GM12878 (cell line): Measurements from ENCODE around the gene ATG10. TPM values are rescaled to one million over a fixed set of nuclear protein-coding genes. Genes with fewer than 3 reads are reported as not detected.
A peak's percentile ranks its signal among the peaks of the same experiment; 100 is the strongest.

ENCODE experiments used
- ATAC-seq: fragments of 200-7000 bp; cut with Tn5 transposase; 3 replicates; pipeline ENCODE4 v1.9.1; 2020; ENCODE audit warnings: mild to moderate bottlenecking, moderate library complexity
- BruUV-seq: library from RNA; stranded (reverse); fragments of 400-500 nt; replicated peaks from 2 replicates; lab custom pipeline; 2021; lab: Mats Ljungman, UMichigan
- CTCF ChIA-PET: fragments of 300-600 bp; sonication (Branson Sonifier 250); formaldehyde crosslinking; extraction: SDS; loops from one replicate; lab custom pipeline; 2021; ENCODE audit warnings: inconsistent platforms; lab: Yijun Ruan, JAX
- POLR2A ChIA-PET: fragments of 350-600 bp; formaldehyde crosslinking; extraction: SDS; loops from one replicate; lab custom pipeline; 2021; ENCODE audit warnings: inconsistent platforms; lab: Charles Lee
- RAD21 ChIA-PET: fragments of 300-600 bp; sonication (Branson Sonifier 250); formaldehyde crosslinking; loops from one replicate; lab custom pipeline; 2023; ENCODE audit warnings: antibody characterized with exemption; ENCODE audit not compliant: unreplicated experiment; lab: Charles Lee
- SMC1A ChIA-PET: fragments of 300-600 bp; sonication (Branson Sonifier 250); formaldehyde crosslinking; loops from one replicate; lab custom pipeline; 2023; ENCODE audit not compliant: unreplicated experiment, uncharacterized antibody; lab: Charles Lee
- DNase-seq: peaks from one replicate; pipeline ENCODE4 v3.0.0-alpha.2; 2011; ENCODE audit warnings: low read depth, low spot score
- FAIRE-seq: peaks from 3 replicates; lab custom pipeline; 2011; peaks lifted over from hg19 to GRCh38; lab: Jason Lieb, UNC
- H2AFZ ChIP-seq: 2 replicates; pipeline ENCODE4 v1.6.0; 2011; ENCODE audit warnings: low read depth, low read length, control low read depth; ENCODE audit not compliant: control insufficient read depth
- H3K27ac ChIP-seq: 2 replicates; pipeline ENCODE4 v1.5.1; 2011; ENCODE audit warnings: control low read depth; ENCODE audit not compliant: control insufficient read depth, insufficient read depth
- H3K27me3 ChIP-seq, 2 experiments: replicated peaks in 1 of 2; 2 replicates each; pipeline versions ENCODE4 v1.6.0 to v1.6.1; 2011; ENCODE audit warnings: low read length in 1 of 2; ENCODE audit not compliant: control insufficient read depth in 2 of 2, insufficient read depth in 2 of 2
- H3K36me3 ChIP-seq, 2 experiments: 2 replicates each; pipeline ENCODE4 v1.5.1; 2011; ENCODE audit warnings: low read length in 1 of 2; ENCODE audit not compliant: control insufficient read depth in 2 of 2, insufficient read depth in 2 of 2
- H3K4me1 ChIP-seq: 2 replicates; pipeline ENCODE4 v1.6.1; 2011; ENCODE audit warnings: mild to moderate bottlenecking, low read length, moderate library complexity, mixed read lengths; ENCODE audit not compliant: control insufficient read depth, insufficient read depth
- H3K4me2 ChIP-seq: 2 replicates; pipeline ENCODE4 v1.6.0; 2011; ENCODE audit warnings: control low read depth; ENCODE audit not compliant: control insufficient read depth, insufficient read depth
- H3K4me3 ChIP-seq: fragments of 200-600 bp; sonication (generic); 2 replicates; pipeline ENCODE4 v1.5.1; 2016
- H3K79me2 ChIP-seq: 2 replicates; pipeline ENCODE4 v1.6.0; 2011; ENCODE audit warnings: low read length; ENCODE audit not compliant: control insufficient read depth, insufficient read depth
- H3K9ac ChIP-seq: 2 replicates; pipeline ENCODE4 v1.8.0; 2011; ENCODE audit warnings: low read length, control low read depth, mixed read lengths; ENCODE audit not compliant: control insufficient read depth, insufficient read depth
- H3K9me3 ChIP-seq: replicated peaks from 3 replicates; pipeline ENCODE4 v1.5.1; 2011; ENCODE audit warnings: mild to moderate bottlenecking, low read length; ENCODE audit not compliant: control insufficient read depth, insufficient read depth
- H4K20me1 ChIP-seq: 2 replicates; pipeline ENCODE4 v1.6.0; 2011; ENCODE audit not compliant: control insufficient read depth, insufficient read depth
- MYC ChIP-seq: IDR thresholded peaks from 2 replicates; pipeline ENCODE4 v1.6.1; 2011; ENCODE audit warnings: mild to moderate bottlenecking, low read length, moderate library complexity, inconsistent platforms; ENCODE audit not compliant: insufficient read depth, insufficient replicate concordance, insufficient read length, severe bottlenecking
- POLR2AphosphoS5 ChIP-seq: IDR thresholded peaks from 2 replicates; pipeline ENCODE4 v1.6.1; 2011; ENCODE audit warnings: mild to moderate bottlenecking, low read length, inconsistent platforms
- ZNF384 ChIP-seq: IDR thresholded peaks from 2 replicates; pipeline ENCODE4 v1.6.1; 2012; ENCODE audit warnings: low read depth, mild to moderate bottlenecking, low read length, improper control_type of control experiment, borderline replicate concordance
- WGBS: methylation state at CpG from one replicate; pipeline ENCODE4 v1.1.6; 2016; ENCODE audit warnings: low lambda C conversion rate; ENCODE audit not compliant: insufficient replicate concordance, insufficient coverage; ENCODE audit errors: missing lambda C conversion rate; 5-methylcytosine and 5-hydroxymethylcytosine counted together
- in situ Hi-C: fragments of 300-500 bp; cut with MboI; formaldehyde crosslinking; loops from 9 replicates; pipeline ENCODE4 v1.14.3; 2018; ENCODE audit warnings: mixed read lengths
- intact Hi-C: fragments of 100-400 bp; cut with micrococcal nuclease; formaldehyde crosslinking; loops from one replicate; pipeline ENCODE4 v1.14.2; 2022; ENCODE audit not compliant: unreplicated experiment
- polyA plus RNA-seq, 11 experiments: library from polyadenylated mRNA; depleted of rRNA in 4 of 11; unstranded in 6 of 11; stranded (reverse) in 5 of 11; fragments of >200 nt; fragmentation: Nextera tagmentation in 4 of 11; fragmentation: Illumina TruSeq in 1 of 11; extraction: Ambion mirVana in 4 of 11; extraction: Trizol in 1 of 11; gene quantifications; 1 replicate in 1 of 11; 2 replicates in 10 of 11; pipeline versions ENCODE4 v1.2.1 to v1.2.3, GENCODE V29; 2011 to 2016; ENCODE audit warnings: inconsistent platforms in 2 of 11, missing spikeins in 2 of 11, low read depth in 1 of 11
- total RNA-seq, 4 experiments: library from RNA; depleted of rRNA in 3 of 4; stranded (reverse); fragments of >200 nt in 3 of 4; fragmentation: Illumina TruSeq in 1 of 4; extraction: Trizol in 1 of 4; gene quantifications; 2 replicates each; pipeline versions ENCODE4 v1.2.1 to v1.2.3, GENCODE V29; 2013 to 2021
- TF ChIP-seq, protein P1 (sequence below): fragments of 450-650 bp; IDR thresholded peaks from 2 replicates; pipeline ENCODE4 v1.6.1; 2017; ENCODE audit warnings: mild to moderate bottlenecking, moderate library complexity
- TF ChIP-seq, protein P2 (sequence below): fragments of 450-650 bp; IDR thresholded peaks from 2 replicates; pipeline ENCODE4 v1.6.1; 2018; ENCODE audit warnings: mild to moderate bottlenecking, low read depth, moderate library complexity; ENCODE audit not compliant: partially characterized antibody

The ATG10 gene
- total and polyA plus RNA-seq, 10 of the 15 experiments (the other 5 are each of a cell fraction or from before 2014, with no cell fraction given), result 3.8 to 14.4 (median 6.5) TPM

DNA sequence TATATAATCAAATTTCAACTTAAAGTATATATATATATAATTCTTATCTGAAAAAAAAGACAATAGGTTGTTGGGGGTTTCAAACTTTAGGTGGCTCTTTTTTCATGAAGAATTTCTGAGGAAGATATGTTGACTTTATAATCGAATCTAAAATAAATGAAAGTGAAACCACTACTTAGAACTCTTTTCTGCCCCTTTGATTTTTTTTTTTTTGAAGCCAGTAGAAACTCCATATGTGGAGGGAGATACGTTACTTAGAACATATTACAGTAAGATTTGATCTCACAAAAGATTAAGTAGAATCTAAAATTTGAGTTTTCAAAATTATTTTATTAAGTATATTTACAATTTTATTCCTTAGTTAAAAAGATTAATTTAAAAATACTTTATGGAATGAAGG, 96.9 kb downstream of the ATG10 start:
- H3K4me1 ChIP-seq, result no peaks in the 10 kb centered on the region
- 44% methylated on average over 2 of the region's 2 CpGs for WGBS
- in situ Hi-C loops, result no loop called here
- TF ChIP-seq POLR2AphosphoS5 (no peak), ZNF384 (peak; percentile 59)
- H2AFZ ChIP-seq, result no peak overlapping the region
- no peak overlapping the region for H3K9ac ChIP-seq
- no peaks in the 10 kb centered on the region for H3K79me2 ChIP-seq
- BruUV-seq, result no TSS peak
- no peaks in the 10 kb centered on the region for H3K9me3 ChIP-seq
- ChIA-PET POLR2A (no interaction called here), CTCF (no interaction called here), SMC1A (no interaction called here), RAD21 (no interaction called here)
- intact Hi-C loops, result no loop called here
- H3K27me3 ChIP-seq, result no peaks in the 10 kb centered on the region
- no peak overlapping the region for H3K4me2 ChIP-seq
- FAIRE-seq, result no peak
- DNase-seq, result no peak
- no peak for ATAC-seq
- no peak overlapping the region for H3K4me3 ChIP-seq
- no peaks in the 10 kb centered on the region for H4K20me1 ChIP-seq
- H3K36me3 ChIP-seq, result no peaks in the 10 kb centered on the region
- no peak overlapping the region for H3K27ac ChIP-seq

DNA sequence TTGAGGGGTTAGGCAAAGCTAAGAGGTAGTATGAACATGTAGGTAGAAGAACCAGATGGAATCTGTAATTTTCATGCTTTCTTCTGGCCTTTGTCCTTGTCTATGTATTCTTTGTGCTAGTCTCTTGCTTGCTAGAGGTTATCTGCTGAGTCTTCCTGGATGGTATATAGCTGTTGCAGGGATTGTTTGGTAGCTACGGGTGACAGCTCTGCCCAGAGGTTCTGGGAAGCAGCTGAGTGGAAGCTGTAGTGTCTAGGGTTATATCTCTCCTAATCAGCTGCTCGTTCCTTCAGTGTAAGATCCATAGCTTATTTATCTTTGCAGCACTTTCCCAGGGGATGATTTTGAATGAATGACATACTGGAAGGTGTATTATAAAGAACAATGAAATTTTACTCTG, 100.3 kb downstream of the ATG10 start:
- Histone ChIP-seq H3K9me3 (no peaks in the 10 kb centered on the region), H3K79me2 (no peaks in the 10 kb centered on the region), H4K20me1 (no peaks in the 10 kb centered on the region), H3K4me1 (no peaks in the 10 kb centered on the region), H3K27ac (no peak overlapping the region), H3K4me3 (no peak overlapping the region), H3K27me3 (no peaks in the 10 kb centered on the region), H2AFZ (no peak overlapping the region), H3K4me2 (no peak overlapping the region), H3K9ac (no peak overlapping the region), H3K36me3 (no peaks in the 10 kb centered on the region)
- intact Hi-C loops, result no loop called here
- RAD21 ChIA-PET, result no interaction called here
- SMC1A ChIA-PET, result interaction anchor here (1.0 to 2.4 kb wide), 4 partner anchors 11 to 221 kb away, joined by 3 to 6 read pairs (median 4); no protein-coding TSS in a partner anchor
- CTCF ChIA-PET, result no interaction called here
- no peak for ATAC-seq
- no peak for DNase-seq
- in situ Hi-C loops, result no loop called here
- WGBS, result 100% methylated on average over 2 of the region's 2 CpGs
- POLR2A ChIA-PET, result no interaction called here
- FAIRE-seq, result no peak
- no TSS peak for BruUV-seq
- TF ChIP-seq, protein P1, sequence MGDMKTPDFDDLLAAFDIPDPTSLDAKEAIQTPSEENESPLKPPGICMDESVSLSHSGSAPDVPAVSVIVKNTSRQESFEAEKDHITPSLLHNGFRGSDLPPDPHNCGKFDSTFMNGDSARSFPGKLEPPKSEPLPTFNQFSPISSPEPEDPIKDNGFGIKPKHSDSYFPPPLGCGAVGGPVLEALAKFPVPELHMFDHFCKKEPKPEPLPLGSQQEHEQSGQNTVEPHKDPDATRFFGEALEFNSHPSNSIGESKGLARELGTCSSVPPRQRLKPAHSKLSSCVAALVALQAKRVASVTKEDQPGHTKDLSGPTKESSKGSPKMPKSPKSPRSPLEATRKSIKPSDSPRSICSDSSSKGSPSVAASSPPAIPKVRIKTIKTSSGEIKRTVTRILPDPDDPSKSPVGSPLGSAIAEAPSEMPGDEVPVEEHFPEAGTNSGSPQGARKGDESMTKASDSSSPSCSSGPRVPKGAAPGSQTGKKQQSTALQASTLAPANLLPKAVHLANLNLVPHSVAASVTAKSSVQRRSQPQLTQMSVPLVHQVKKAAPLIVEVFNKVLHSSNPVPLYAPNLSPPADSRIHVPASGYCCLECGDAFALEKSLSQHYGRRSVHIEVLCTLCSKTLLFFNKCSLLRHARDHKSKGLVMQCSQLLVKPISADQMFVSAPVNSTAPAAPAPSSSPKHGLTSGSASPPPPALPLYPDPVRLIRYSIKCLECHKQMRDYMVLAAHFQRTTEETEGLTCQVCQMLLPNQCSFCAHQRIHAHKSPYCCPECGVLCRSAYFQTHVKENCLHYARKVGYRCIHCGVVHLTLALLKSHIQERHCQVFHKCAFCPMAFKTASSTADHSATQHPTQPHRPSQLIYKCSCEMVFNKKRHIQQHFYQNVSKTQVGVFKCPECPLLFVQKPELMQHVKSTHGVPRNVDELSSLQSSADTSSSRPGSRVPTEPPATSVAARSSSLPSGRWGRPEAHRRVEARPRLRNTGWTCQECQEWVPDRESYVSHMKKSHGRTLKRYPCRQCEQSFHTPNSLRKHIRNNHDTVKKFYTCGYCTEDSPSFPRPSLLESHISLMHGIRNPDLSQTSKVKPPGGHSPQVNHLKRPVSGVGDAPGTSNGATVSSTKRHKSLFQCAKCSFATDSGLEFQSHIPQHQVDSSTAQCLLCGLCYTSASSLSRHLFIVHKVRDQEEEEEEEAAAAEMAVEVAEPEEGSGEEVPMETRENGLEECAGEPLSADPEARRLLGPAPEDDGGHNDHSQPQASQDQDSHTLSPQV, result no peak
- TF ChIP-seq, protein P2, sequence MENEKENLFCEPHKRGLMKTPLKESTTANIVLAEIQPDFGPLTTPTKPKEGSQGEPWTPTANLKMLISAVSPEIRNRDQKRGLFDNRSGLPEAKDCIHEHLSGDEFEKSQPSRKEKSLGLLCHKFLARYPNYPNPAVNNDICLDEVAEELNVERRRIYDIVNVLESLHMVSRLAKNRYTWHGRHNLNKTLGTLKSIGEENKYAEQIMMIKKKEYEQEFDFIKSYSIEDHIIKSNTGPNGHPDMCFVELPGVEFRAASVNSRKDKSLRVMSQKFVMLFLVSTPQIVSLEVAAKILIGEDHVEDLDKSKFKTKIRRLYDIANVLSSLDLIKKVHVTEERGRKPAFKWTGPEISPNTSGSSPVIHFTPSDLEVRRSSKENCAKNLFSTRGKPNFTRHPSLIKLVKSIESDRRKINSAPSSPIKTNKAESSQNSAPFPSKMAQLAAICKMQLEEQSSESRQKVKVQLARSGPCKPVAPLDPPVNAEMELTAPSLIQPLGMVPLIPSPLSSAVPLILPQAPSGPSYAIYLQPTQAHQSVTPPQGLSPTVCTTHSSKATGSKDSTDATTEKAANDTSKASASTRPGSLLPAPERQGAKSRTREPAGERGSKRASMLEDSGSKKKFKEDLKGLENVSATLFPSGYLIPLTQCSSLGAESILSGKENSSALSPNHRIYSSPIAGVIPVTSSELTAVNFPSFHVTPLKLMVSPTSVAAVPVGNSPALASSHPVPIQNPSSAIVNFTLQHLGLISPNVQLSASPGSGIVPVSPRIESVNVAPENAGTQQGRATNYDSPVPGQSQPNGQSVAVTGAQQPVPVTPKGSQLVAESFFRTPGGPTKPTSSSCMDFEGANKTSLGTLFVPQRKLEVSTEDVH, result no peak
- TF ChIP-seq MYC, result no peak
